Measurements from ENCODE around the gene INPP5A.
A peak's percentile ranks its signal among the peaks of the same experiment; 100 is the strongest.

The INPP5A gene

DNA sequence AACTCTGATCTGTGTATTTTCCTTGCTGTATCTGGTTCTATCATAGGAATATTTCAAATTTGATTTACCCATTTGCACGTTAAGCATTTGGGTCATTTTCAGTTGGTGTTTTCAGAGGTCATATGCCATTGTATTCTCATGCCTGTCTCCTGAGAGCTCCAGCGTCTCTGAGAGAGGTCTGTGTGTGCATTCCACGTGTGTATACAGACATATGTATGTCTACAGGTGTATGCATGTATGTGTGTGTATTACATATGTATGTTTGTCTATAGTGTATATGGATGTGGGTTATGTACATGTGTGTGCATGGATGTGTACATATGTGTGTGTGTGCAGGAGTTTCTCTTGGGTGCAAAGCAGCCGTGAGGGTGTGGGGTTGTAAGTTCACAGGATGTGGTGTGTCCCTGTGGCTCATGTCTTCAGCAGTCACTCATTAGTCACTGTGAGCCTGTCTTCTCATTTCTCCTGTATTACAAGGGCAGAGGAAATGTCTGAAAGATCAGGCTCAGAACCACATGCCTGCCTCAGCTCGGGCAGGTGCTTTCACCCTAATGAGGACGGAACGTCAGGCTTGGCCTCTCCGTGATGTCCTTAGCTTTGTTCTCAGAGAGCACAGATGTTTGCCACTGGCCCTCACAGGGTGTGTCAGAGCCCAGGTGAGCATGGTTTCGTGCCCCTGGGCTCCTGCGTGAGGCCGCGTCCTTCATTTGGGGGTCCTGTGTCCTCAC lies 146.7 kb downstream of the INPP5A start:
- DNase-seq = peak; percentile 6

DNA sequence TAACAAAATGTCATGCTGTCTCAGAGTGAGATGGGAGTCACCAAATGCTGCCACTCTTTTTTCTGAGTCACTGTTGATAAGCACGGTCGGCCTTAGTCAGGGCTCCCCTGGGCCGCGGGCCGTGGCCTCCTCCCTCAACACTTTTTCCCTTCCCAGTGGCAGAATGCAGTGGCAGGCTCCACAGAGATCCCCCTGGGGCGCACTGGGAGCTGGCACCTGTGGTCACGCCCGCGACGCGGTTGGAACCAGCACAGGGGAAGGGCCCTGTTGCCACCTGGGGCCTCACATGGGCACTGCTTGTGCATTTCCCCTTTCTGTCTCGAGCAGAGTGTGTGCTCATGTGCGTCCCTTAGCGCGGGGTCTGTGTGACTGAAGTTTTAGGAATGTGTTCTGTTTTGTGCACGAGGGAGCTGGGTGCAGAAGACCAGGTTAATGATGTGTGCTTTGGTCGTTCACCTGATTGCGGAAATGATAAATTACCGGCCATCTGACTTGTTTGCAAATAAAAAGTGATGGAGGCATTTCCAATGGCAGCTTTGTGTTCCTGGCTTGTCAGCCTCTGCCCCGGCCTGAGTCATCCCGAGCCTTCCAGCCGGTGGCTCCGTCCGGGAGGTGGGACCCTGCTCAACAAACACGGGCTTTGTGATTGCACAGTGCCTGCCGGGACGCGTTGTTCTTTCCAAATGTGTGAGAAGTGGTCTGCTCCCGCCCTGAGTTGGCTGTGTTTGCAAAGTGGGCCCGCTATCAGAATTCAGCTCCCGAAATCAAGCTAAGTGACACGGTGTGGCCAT lies 147.7 kb downstream of the INPP5A start:
- DNase-seq = no peak

DNA sequence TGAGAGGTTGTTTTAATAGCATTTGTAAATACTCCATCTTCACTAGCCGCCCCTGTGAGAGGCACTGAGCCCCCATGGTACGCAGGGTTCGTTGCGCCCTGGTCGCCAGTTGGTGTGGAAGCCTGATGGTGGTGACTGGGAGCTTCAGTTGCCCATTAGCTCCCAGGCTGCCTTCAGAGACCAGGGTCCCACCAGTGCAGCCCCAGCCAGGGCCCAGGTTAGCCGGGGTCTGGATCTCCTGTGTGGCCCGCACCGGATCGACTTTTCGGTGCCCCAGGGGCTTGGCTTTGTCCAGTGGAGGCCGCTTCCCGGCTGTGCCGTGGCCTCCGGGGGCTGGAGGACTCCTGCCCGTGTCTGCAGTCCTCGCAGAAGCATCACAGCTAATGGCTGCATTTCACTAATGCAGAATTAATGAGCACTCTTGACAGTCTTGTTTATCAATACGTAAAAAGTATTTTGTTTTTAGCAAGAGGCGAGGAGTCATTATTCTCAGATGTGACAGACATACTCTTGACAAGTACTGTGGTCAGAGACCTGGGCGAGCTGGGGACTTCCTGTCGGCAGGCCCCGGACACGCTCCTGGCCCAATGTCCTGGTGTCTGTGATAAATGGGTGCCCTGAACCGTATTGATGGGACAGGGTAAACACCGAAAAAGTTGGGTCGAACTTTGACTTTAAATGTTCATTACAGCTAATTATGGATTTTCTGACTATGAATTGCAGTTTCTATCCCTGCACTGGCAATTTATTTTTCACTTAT lies 148.5 kb downstream of the INPP5A start:
- no peak for DNase-seq

DNA sequence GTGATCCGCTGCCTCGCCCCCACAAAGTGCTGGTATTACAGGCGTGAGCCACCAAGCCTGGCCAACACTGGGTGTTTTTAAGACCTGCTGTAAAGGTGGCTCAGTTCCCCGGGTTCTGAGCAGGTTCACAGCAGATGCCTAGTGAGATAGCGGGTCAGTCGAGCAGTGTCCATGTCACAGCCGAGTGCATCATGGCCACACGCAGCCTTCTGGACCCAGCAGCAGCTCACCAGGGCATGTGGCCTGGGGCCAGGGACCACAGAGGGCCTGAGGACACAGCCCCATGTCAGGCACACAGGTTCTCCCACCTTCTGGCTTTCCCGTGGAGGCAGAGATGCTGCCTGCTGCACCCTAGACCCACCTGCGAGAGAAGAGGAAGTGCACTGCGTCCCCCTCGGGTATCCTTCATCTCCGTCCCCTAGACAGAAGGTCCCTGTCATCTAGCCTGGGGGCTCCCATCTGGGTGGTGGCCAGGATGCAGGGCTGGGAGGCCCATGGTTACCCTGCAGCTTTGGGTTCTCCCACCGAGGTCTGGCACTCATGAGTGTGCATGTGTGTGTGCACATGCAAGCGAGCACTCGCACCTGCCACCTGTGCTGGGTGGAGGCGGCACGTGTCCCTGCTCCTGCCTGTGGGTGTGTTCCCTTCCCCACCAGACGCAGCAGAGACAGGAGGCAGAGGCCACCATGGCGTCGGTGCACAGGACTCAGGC lies 149.8 kb downstream of the INPP5A start:
- no peak for DNase-seq

DNA sequence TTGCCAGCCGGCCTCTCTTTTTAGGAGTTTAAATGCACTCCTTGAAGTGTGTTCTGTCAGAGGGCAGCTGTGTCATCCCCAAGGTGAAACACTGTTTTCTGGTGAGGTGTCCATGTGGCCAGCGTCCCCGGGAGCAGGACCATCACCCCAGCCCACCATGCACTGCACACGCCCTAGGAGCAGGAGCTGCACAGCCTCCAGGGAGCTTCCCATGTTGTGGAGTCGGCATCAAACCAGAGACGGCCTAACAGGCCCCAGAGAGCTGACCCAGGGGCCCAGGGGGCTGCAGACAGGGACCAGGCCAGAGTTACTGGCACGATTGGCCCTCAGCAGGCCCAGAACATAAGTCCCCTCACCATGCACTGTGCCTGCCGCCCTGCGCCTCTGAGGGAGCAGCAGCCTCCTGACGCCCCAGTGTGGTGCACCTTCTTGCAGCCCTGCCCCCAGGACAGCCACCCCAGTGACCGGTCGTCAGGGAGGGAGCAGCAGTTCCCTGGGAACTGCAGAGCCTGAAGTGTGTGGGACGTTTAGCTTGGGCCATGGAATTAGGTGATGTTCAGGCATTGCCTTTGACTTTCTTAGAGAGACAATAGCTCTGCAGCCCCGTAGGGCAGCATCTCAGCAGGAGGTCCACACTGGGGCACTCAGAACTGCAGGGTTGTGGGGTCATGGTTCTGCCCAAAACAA lies 150.4 kb downstream of the INPP5A start:
- DNase-seq = no peak

DNA sequence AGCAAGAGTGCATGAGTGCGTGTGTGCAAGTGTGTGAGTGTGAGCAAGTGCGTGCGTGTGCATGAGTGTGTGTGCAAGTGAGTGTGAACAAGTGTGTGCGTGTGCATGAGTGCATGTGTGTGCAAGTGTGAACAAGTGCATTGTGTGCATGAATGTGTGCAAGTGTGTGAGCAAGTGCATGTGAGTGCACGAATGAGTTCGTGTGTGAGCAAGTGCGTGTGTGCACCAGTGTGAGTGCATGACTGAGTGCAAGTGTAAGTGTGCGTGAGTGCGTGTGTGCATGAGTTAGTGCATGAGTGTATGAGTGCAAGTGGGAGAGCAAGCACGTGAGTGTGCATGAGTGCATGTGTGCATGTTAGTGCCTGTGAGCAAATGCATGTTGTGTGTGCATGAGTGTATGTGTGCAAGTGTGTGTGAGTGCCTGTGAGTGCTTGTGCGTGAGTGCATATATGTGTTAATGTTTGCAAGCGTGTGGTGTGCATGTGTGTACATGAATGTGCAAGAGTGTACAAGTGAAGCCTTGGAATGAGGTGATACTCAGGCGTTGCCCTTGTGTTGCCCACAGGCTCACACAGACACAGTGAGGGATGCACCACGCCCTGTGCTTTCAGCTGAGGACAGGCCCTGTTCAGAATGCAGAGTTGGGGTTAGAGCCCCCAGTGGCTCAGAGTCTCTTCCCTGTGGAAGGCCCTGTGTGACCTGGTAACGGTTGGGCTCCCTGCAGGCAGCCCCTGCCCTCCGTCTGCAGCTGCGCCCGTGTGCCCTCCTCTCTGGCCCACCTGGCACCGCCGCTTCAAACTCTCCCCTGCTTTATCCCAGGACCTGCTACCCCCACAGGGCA lies 151.2 kb downstream of the INPP5A start:
- no peak for DNase-seq

DNA sequence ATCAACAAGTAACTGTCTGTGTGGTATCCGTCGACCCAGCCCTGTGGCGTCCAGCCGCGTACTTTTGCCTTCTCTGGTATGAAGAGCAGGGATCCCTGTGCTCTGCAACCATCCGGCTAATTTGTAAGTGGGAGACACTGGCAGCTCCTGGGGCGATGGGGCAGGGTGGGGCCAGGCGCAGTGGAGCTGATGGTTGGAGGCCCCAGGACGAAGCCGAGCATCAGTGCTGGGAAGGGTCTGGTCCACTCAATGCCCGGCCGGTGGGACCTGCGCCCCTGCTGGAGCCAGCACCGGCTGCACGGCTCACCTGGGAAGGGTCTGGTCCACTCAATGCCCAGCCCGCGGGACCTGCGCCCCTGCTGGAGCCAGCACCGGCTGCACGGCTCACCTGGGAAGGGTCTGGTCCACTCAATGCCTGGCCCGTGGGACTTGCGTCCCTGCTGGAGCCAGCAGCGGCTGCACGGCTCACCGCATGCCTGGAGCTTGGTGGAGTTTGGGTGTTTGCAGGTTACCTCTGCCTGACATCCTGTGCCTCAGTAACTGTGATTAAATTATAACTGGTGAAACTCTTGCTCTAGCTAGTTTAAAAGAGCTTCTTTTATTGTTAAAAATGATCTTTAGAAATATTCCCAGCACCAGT lies 152.3 kb downstream of the INPP5A start:
- no peak for DNase-seq

DNA sequence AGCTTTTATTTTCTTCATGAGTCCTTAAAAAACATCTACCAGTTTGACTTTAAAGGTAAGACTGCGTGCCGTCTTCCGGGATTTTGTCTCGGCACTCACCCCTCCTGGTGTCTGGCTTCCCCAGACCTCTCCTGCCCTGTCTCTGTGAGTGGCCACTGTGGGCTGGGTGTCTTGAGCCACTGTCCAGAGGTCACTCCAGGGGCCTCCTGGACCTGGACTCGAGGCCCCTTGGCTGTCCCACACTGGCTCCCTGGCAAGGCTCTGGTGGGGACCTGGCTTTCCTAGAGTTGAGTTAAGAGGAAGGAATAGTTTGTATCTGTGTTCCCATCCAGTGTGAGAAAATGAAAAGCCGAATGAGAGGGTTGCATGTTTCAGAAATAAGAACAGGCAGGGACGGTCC lies 152.8 kb downstream of the INPP5A start:
- no peak for DNase-seq

DNA sequence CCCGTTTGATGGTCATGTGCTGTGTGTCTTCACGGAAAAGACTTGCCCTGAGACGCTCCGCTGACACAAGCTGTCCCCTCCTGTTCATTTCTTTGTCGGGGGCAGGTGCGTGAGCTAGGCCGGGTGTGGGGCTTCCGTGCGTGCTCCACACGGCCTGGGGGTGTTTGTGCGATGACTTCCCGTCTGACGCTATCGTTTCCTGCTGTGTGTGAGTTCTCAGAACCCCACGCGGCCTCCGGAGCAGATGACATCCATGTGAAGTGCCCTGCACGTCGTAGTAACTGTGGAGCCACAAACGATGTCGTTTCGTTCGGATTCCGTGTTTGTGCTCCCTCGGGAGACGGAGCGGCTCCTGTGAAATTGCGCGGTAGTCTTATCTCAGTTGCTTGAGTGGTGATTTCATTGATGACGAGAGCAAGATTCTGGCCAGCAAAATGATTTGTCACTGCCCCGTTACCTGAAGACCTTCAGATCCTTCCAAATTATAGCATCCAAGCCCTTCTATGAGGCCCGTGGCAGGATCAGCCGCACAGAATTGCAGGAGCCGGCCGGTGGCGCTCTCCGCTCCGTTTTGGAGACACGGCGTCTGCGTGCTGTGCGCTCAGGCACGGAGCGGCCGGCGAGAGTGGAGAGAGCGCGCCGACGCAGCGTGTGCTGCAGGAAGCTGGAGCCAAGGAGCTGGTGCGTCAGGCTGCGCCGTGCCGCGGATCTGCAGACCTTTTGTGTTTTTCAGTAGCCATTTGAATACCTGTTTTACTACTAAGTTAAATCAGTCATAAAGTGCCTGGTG lies 153.4 kb downstream of the INPP5A start:
- no peak for DNase-seq

DNA sequence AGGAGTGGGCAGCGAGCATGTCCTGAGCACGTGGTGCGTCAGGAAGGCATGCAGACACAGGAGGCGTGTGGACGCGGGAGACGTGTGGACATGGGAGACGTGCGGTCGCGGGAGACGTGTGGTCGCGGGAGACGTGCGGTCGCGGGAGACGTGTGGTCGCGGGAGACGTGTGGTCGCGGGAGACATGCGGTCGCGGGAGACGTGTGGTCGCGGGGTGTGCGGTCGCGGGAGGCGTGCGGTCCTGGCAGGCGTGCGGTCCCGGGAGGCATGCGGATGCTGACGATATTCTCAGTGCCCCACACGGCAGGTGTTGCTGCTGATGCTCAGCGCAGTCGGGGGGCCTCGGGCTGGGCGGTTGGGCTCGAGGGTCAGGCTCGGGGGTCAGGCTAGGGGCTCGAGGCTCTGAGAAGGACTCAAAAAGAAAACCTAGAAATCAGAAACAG lies 154.1 kb downstream of the INPP5A start:
- no peak for DNase-seq

DNA sequence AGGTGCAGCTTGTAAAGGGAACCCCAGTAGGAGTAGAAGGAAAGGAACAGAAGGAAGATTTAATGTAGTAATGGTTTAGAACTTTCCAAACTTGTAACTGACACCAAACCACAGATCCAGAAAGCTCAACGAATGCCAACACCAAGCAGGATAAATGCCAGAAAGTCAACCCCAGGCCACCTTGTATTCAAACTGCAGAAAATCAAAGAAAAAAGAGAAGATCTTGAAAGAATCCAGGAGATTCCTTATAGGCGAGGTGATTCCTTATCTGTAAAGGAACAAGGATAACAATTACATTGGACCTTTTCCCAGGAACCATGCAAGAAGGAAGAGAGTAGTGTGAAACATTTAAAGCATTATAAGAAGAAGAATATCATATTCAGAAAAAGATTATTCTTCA lies 154.7 kb downstream of the INPP5A start:
- DNase-seq = no peak

DNA sequence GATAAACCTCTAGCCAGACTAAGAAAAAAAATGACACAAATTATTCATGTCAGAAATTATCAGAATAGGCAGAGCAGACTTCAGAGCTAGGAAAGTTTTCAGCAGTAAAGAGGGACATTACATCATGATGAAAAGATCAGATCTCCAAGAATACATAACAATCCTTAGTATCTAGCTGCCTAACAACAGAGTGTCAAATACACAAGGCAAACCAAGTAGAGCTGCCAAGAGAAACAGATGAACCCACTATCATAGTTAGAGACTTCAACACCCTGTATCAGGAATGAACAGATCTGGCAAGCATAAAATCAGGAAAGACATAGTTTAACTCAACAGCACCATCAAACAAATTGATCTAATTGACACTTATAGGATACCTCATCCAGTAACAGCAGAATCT lies 156.1 kb downstream of the INPP5A start:
- no peak for DNase-seq

DNA sequence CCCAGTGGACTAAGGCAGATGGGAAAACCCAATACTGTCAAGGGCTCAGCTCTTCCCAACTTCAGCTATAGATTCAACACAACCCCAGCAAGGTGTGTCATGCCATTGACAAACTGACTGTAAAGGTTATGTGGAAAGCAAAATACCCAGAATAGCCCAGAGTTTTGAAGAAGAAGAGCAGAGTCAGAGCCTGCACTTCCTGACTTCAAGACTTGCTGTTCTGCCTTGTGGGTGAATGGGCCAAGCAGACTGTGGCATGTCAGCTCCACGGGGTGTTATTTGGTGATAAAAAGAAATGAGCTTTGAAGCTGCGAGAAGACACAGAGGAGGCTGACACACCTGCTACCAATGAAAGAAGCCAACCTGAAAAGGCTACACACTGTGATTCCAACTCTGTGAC lies 158.6 kb downstream of the INPP5A start:
- no peak for DNase-seq

DNA sequence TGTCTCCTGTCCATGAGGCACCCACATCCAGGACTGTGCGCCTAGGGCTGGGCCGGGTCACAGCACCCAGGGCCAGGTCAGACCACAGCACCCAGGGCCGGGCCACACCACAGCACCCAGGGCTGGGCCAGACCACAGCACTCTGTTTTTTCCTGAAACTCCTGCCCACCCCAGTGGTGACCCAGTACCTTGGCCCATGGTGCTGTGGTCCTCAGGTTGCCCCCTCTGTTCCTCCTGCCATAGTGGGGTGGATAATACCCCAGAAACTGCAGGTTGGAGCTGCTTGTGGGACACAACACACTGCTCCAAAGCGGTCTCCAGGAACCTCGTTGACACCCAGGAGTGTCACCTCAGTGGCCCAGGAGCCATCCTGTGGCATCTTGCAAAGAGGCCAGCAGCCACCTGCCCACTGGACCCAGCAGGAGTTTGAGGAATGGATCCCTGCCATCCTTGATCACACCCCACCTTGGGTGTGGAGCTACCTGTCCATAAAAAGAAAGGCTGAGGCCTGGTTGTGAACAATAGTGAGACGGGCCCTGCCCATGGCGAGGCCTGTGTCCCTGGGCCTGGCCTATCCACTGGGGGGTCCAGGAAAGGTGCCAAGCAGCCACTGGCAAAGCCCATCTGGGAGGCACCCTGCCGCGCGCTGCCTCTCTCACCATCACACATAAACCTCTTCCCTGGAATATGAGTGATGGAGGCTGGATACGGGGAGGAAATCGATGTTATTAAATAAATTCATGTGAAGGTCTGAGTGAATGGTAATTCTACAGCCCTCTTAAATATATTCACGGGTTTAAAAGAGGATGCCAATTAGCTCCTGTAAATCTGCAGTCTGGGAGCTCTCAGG lies 159.4 kb downstream of the INPP5A start:
- DNase-seq = no peak

DNA sequence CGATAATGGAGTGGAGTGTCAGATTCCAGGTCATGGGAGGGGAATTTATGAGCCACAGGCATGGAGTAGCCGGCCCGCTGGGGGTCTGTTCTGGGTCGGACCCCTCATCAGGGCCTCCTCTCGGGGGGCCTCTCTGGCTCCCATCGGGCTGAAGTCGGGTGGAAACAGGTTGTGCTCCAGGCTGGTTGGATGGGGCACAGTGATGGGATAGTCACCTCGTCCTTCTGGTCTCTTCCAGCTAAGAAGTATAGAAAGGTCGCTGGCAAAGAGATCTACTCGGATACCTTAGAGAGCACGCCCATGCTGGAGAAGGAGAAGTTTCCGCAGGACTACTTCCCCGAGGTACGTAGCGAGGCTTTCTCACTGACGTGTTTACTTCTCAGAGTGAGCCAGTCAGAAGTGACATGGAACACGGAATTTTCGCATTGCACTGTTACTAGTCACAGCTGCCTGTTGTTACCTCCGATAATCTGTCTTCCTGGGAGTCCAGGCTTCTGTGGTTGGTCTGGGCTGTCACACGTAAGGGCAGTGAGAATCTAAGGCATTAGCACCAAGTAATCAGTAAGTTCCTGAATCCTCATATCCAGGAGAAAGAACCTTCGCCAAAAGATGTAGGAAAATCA lies 160.1 kb downstream of the INPP5A start:
- no peak for DNase-seq

DNA sequence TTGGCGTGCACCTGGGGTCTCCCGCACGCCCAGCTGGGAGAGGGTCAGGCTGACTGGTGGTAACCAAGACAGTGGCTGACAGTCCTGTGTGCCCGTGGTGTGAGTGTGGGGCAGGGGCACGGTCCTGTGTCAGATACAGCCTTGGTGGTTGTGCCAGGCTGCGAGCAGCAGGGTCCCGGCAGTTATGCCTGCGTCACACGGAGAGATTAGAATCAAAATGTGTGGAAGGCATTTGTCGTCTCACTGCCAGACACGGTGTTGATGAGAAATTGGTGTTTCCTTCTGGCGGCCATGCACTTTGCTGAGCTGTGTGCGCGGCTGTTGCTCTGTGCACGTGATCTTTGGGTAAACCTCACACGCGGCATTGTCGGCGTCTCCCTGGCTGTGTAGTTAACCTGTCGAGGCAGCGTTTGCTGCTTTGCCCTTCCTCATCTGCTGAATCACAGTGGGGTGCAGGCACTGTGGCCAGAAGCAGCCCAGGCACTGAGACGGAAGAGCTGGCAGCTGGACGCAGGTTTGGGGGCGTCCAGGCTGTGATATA lies 160.7 kb downstream of the INPP5A start:
- DNase-seq = no peak

DNA sequence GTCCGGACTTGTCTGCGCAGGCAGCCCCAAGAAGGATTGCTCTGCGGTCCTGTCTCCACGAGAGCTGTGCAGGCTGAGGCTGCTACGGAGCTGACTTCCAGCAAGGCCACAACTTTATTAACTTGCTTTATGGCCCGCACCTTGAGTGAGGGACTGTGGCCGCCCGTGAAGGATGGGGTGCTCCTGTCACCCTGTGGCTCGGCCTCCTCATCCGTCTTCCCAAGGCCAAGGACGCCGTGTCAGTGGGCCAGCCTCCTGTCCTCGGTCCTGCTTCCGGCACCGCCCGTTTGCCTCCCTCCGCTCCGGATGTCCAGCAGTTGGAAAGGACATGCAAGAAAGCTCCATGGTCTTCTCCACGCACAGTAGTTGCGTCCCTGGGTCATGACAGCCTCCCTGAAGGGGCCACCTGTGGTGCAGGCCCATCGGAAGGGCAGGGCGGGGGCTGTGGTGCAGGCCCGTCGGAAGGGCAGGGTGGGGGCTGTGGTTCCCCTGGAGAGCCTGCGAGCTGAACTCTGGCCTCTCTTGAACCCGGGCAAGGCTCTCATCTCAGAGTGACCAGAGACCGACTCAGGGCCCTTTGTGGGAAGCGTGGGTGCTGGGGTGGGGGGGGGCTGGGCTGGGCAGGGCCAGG lies 161.3 kb downstream of the INPP5A start:
- DNase-seq = no peak
